HepG2 (cell line): Measurements from ENCODE around the gene METTL6. TPM values are rescaled to one million over a fixed set of nuclear protein-coding genes. Genes with fewer than 3 reads are reported as not detected.
A peak's percentile ranks its signal among the peaks of the same experiment; 100 is the strongest.
"Not testable (repeated sequence)": the region's sequence is repeated elsewhere in the genome, so short reads cannot be mapped to it uniquely, and the experiment has no call there.

Experiments used
- ATAC-seq: fragments of 200-7000 bp; cut with Tn5 transposase; 3 replicates; pipeline ENCODE4 v1.9.1; 2020; ENCODE audit warnings: mild to moderate bottlenecking, moderate library complexity
- BruUV-seq: library from RNA; stranded (reverse); fragments of 400-500 nt; replicated peaks from 2 replicates; lab custom pipeline; 2021; lab: Mats Ljungman, UMichigan
- CTCF ChIA-PET: fragments of 300-600 bp; formaldehyde crosslinking; extraction: SDS; loops from one replicate; lab custom pipeline; 2021; ENCODE audit warnings: low total read pairs, inconsistent platforms, low intra/inter-chr PET ratio; lab: Yijun Ruan, JAX
- POLR2A ChIA-PET: fragments of 350-600 bp; sonication (Branson Sonifier 250); formaldehyde crosslinking; loops from one replicate; lab custom pipeline; 2020; ENCODE audit warnings: antibody characterized with exemption, inconsistent platforms; lab: Yijun Ruan, JAX
- DNase-seq: peaks from one replicate; pipeline ENCODE4 v3.0.0-alpha.2; 2015; ENCODE audit warnings: low spot score
- FAIRE-seq: peaks from 3 replicates; lab custom pipeline; 2011; peaks lifted over from hg19 to GRCh38; lab: Jason Lieb, UNC
- H2AFZ ChIP-seq: one replicate; pipeline ENCODE4 v1.6.1; 2011; ENCODE audit warnings: low read length, inconsistent platforms
- H3K27ac ChIP-seq: fragments of 300-600 bp; 3 replicates; pipeline ENCODE4 v1.8.0; 2011; ENCODE audit warnings: mixed run types, mild to moderate bottlenecking, mixed read lengths, low read length, inconsistent platforms; ENCODE audit not compliant: insufficient read depth; ENCODE audit errors: extremely low read length
- H3K27me3 ChIP-seq, 2 experiments: fragments of 200-600 bp in 1 of 2; 2 replicates in 1 of 2; 3 replicates in 1 of 2; pipeline versions ENCODE4 v1.6.0 to v1.8.0; 2011; ENCODE audit warnings: low read length in 2 of 2, mild to moderate bottlenecking in 2 of 2, moderate library complexity in 2 of 2, inconsistent platforms in 1 of 2; ENCODE audit not compliant: insufficient read depth in 2 of 2, control insufficient read depth in 1 of 2
- H3K36me3 ChIP-seq, 2 experiments: fragments of 200-600 bp in 1 of 2; replicated peaks in 1 of 2; 2 replicates in 1 of 2; 3 replicates in 1 of 2; pipeline versions ENCODE4 v1.5.1 to v1.8.0; 2011; ENCODE audit warnings: low read length in 2 of 2, inconsistent platforms in 1 of 2; ENCODE audit not compliant: insufficient read depth in 2 of 2, control insufficient read depth in 1 of 2
- H3K4me1 ChIP-seq: 2 replicates; pipeline ENCODE4 v1.5.1; 2012; ENCODE audit warnings: low read length, inconsistent platforms; ENCODE audit not compliant: insufficient read depth
- H3K4me2 ChIP-seq: 2 replicates; pipeline ENCODE4 v1.6.0; 2011; ENCODE audit warnings: low read depth, low read length, inconsistent platforms
- H3K4me3 ChIP-seq, 3 experiments: fragments of 200-600 bp in 1 of 3; sonication (generic), shearing (Covaris generic) in 1 of 3; replicated peaks in 1 of 3; 2 replicates each; pipeline ENCODE4 v1.5.1; 2011 to 2016; ENCODE audit warnings: low read length in 3 of 3, inconsistent platforms in 2 of 3, low read depth in 2 of 3, mild to moderate bottlenecking in 2 of 3, control low read depth in 1 of 3, mixed read lengths in 1 of 3; ENCODE audit not compliant: insufficient read depth in 1 of 3
- H3K79me2 ChIP-seq: one replicate; pipeline ENCODE4 v1.6.1; 2011; ENCODE audit warnings: low read length, inconsistent platforms; ENCODE audit not compliant: insufficient read depth
- H3K9ac ChIP-seq: 2 replicates; pipeline ENCODE4 v1.6.0; 2011; ENCODE audit warnings: mild to moderate bottlenecking, low read depth, low read length, inconsistent platforms; ENCODE audit not compliant: insufficient read depth
- H3K9me3 ChIP-seq: 2 replicates; pipeline ENCODE4 v1.5.1; 2012; ENCODE audit warnings: mild to moderate bottlenecking, low read length
- H4K20me1 ChIP-seq: 2 replicates; pipeline ENCODE4 v1.6.0; 2011; ENCODE audit warnings: inconsistent platforms, mild to moderate bottlenecking, low read length, moderate library complexity; ENCODE audit not compliant: insufficient read depth
- HNF4A ChIP-seq: sonication (generic); formaldehyde crosslinking; IDR thresholded peaks from 2 replicates; pipeline ENCODE4 v1.4.0; 2020; ENCODE audit warnings: missing genetic modification reagents
- HNF4G ChIP-seq, 2 experiments: sonication (generic) in 1 of 2; formaldehyde crosslinking in 1 of 2; IDR thresholded peaks; 2 replicates each; pipeline versions ENCODE4 v1.4.0 to v1.6.1; 2011 to 2020; ENCODE audit warnings: borderline replicate concordance in 2 of 2, low read depth in 2 of 2, mild to moderate bottlenecking in 2 of 2, low read length in 1 of 2, missing genetic modification reagents in 1 of 2, moderate library complexity in 1 of 2
- MEIS2 ChIP-seq: sonication (generic); formaldehyde crosslinking; IDR thresholded peaks from 2 replicates; pipeline ENCODE4 v1.9.0; 2021; ENCODE audit warnings: mild to moderate bottlenecking, missing genetic modification reagents
- NFE2 ChIP-seq: sonication (generic); formaldehyde crosslinking; IDR thresholded peaks from 2 replicates; pipeline ENCODE4 v1.4.0; 2020; ENCODE audit warnings: missing genetic modification reagents
- POLR2AphosphoS2 ChIP-seq: IDR thresholded peaks from 2 replicates; pipeline ENCODE4 v1.6.1; 2011; ENCODE audit warnings: low read depth, low read length, improper control_type of control experiment
- SP140L ChIP-seq: sonication (generic); formaldehyde crosslinking; IDR thresholded peaks from 2 replicates; pipeline ENCODE4 v1.4.0; 2020; ENCODE audit warnings: missing genetic modification reagents, borderline replicate concordance
- ZNF646 ChIP-seq: sonication (generic); formaldehyde crosslinking; IDR thresholded peaks from 2 replicates; pipeline ENCODE4 v1.9.0; 2021; ENCODE audit warnings: mild to moderate bottlenecking, missing genetic modification reagents
- ZNF678 ChIP-seq: sonication (generic); formaldehyde crosslinking; IDR thresholded peaks from 2 replicates; pipeline ENCODE4 v1.4.0; 2020; ENCODE audit warnings: mild to moderate bottlenecking, missing genetic modification reagents
- WGBS: methylation state at CpG from one replicate; pipeline ENCODE4 v1.1.6; 2017; ENCODE audit warnings: low lambda C conversion rate; 5-methylcytosine and 5-hydroxymethylcytosine counted together
- in situ Hi-C: cut with HindIII; loops from 2 replicates; pipeline ENCODE4 v1.10.0; 2017; ENCODE audit warnings: low pct_unique_long_range_greater_than_20kb; ENCODE audit not compliant: extremely low pct_ligation_motif_present
- intact Hi-C: fragments of 100-400 bp; cut with micrococcal nuclease; formaldehyde crosslinking; loops from one replicate; pipeline ENCODE4 v1.10.0; 2022; ENCODE audit not compliant: unreplicated experiment
- polyA plus RNA-seq, 8 experiments: library from polyadenylated mRNA; depleted of rRNA in 3 of 8; stranded (reverse) in 7 of 8; unstranded in 1 of 8; fragments of >200 nt; fragmentation: Illumina TruSeq in 4 of 8; extraction: Trizol in 4 of 8; gene quantifications; 2 replicates each; pipeline versions ENCODE4 v1.2.1 to v1.2.3, GENCODE V29; 2011 to 2016; ENCODE audit warnings: low read depth in 4 of 8, missing spikeins in 1 of 8, mixed read lengths in 1 of 8; ENCODE audit not compliant: insufficient read depth in 1 of 8
- total RNA-seq, 5 experiments: library from RNA; depleted of rRNA; stranded (reverse); fragments of >200 nt; fragmentation: Illumina TruSeq; extraction: Trizol; gene quantifications; 2 replicates each; pipeline ENCODE4 v1.2.3, GENCODE V29; 2016; ENCODE audit warnings: low read depth in 1 of 5
- TF ChIP-seq, protein P1 (sequence below): sonication (generic); formaldehyde crosslinking; IDR thresholded peaks from 2 replicates; pipeline ENCODE4 v1.9.0; 2022; ENCODE audit warnings: missing genetic modification reagents, mild to moderate bottlenecking, borderline replicate concordance

The METTL6 gene
- total and polyA plus RNA-seq, 2 of the 13 experiments (the other 11 are each of a cell fraction or from before 2014, with no cell fraction given) = 17.2 to 29.4 TPM

GRCh38 chr3:15364078-15364477 is 63.3 kb downstream of the METTL6 start:
- H3K79me2 ChIP-seq, BruUV-seq, CTCF ChIA-PET: not testable (repeated sequence)

DNA sequence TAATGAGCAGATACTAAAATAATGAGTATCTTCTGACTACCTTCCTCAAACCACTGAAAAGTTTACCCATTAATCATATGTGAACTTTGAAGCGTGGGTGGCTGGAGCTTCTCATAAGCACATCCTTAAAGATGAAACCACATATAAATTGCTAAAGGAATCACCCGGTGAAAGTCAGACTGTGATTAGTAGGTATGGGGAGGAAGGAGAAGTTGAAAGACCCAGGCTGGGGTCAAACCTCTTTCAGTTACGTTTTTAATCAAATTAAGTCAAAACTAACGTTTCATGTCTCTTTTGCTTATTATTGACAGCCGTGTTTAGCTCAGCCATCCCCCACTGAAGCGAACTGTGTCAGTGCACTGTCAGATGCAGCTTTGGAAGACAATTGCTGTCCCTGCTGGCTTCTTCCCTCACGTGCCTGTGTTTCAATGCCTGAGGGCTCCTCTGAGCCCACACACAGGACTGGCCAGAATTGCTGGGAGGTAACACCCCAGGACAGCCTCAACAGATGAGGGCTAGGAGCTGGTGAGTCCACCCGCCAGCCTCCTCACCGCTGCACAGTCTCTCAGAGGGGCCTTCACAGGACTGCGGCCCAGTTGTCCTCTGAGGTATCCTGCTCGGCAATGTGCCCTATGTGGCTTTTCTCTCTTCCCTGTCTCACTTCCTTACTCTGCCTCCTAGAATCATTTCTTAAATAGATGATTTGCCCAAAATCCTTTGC is 65.7 kb downstream of the METTL6 start:
- ATAC-seq = no peak; the same call in 1 of the 3 replicates
- no peak for FAIRE-seq
- in situ Hi-C loops (no loop called here), intact Hi-C loops (no loop called here)
- no TSS peak for BruUV-seq
- H3K9ac ChIP-seq = no peak overlapping the region
- CTCF ChIA-PET = interaction anchor here (1.6 kb wide), 1 partner anchor 17 kb away, joined by 5 read pairs; no protein-coding TSS in a partner anchor
- POLR2A ChIA-PET = no interaction called here
- 32% methylated on average over 11 of the region's 11 CpGs for WGBS
- TF ChIP-seq POLR2AphosphoS2 = no peak
- TF ChIP-seq NFE2 (CRISPR knock-in tag) = no peak
- TF ChIP-seq MEIS2 (CRISPR knock-in tag) = no peak
- no peak for TF ChIP-seq SP140L (CRISPR knock-in tag)
- TF ChIP-seq ZNF646 = no peak
- no peak for TF ChIP-seq ZNF678 (CRISPR knock-in tag)
- TF ChIP-seq, protein P1, sequence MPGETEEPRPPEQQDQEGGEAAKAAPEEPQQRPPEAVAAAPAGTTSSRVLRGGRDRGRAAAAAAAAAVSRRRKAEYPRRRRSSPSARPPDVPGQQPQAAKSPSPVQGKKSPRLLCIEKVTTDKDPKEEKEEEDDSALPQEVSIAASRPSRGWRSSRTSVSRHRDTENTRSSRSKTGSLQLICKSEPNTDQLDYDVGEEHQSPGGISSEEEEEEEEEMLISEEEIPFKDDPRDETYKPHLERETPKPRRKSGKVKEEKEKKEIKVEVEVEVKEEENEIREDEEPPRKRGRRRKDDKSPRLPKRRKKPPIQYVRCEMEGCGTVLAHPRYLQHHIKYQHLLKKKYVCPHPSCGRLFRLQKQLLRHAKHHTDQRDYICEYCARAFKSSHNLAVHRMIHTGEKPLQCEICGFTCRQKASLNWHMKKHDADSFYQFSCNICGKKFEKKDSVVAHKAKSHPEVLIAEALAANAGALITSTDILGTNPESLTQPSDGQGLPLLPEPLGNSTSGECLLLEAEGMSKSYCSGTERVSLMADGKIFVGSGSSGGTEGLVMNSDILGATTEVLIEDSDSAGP = no peak
- H4K20me1 ChIP-seq = no peaks in the 10 kb centered on the region
- H3K4me1 ChIP-seq = peaks cover 21% of the 10 kb centered on the region
- H3K79me2 ChIP-seq = no peaks in the 10 kb centered on the region
- no peaks in the 10 kb centered on the region for H3K36me3 ChIP-seq
- no peaks in the 10 kb centered on the region for H3K9me3 ChIP-seq
- no peak overlapping the region for H3K27ac ChIP-seq
- H2AFZ ChIP-seq = no peak overlapping the region
- DNase-seq = no peak
- no peak overlapping the region for H3K4me2 ChIP-seq
- no peaks in the 10 kb centered on the region for H3K27me3 ChIP-seq
- no peak overlapping the region for H3K4me3 ChIP-seq

More at GRCh38 chr3:15364078-15364477, 63.3 kb downstream of the METTL6 start:
- FAIRE-seq; H2AFZ ChIP-seq; H3K4me3 ChIP-seq; ATAC-seq; in situ Hi-C loops; H3K36me3 ChIP-seq; H3K9ac ChIP-seq; H3K27ac ChIP-seq; H3K9me3 ChIP-seq; H4K20me1 ChIP-seq; intact Hi-C loops; POLR2A ChIA-PET; H3K27me3 ChIP-seq; H3K4me2 ChIP-seq; TF ChIP-seq HNF4G (CRISPR knock-in tag; IDR thresholded peaks at IDR 0.05; ENCODE audit: borderline replicate concordance, low read depth): not testable (repeated sequence)
- H3K4me1 ChIP-seq = peaks cover 21% of the 10 kb centered on the region
- WGBS = 2% methylated on average over 5 of the region's 6 CpGs
- TF ChIP-seq HNF4G (IDR thresholded peaks at IDR 0.05; ENCODE audit: borderline replicate concordance, low read depth, low read length) = 0 out of 2 replicates have a peak, but pooled peaks have one; percentile 13
- TF ChIP-seq HNF4A = 0 out of 2 replicates have a peak, but pooled peaks have one; percentile 28
- peak; percentile 25 for DNase-seq
